ENCODE measurements around the gene IFFO2. TPM values are rescaled to one million over a fixed set of nuclear protein-coding genes. Genes with fewer than 3 reads are reported as not detected.
A peak's percentile ranks its signal among the peaks of the same experiment; 100 is the strongest.

Gene IFFO2
- total and polyA plus RNA-seq, 2 of the 13 experiments (the other 11 are each of a cell fraction or from before 2014, with no cell fraction given) = 7.3 to 16.7 TPM

DNA sequence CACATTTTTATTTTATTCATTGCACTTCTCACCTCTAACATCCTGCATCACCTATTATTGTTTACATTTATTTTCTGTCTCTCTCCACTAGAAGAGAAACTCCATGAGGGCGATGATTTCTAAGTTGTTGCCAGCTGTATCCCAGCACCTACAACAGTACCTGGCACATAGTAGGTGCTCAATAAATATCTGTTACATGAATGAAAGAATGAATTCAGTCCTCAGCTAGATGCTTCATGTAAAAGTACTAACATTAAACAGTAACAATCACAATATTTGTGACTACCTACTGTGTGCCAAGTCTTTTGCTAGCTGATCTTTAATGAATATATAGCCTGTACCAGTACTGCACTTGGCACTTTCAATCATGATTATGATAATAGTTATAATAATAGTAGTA, 100.0 kb downstream of the IFFO2 start:
- H4K20me1 ChIP-seq (ENCODE audit: insufficient read depth, low read length) = no peaks in the 10 kb centered on the region
- H3K36me3 ChIP-seq (replicated peaks in 1 of 2; ENCODE audit: control insufficient read depth in 1 of 2, insufficient read depth in 2 of 2, low read length in 2 of 2) = no peaks in the 10 kb centered on the region
- in situ Hi-C loops (cut with HindIII; ENCODE audit: extremely low pct_ligation_motif_present, low pct_unique_long_range_greater_than_20kb) (no loop called here), intact Hi-C loops (cut with micrococcal nuclease; ENCODE audit: unreplicated experiment) (no loop called here)
- H3K27me3 ChIP-seq (ENCODE audit: control insufficient read depth in 1 of 2, insufficient read depth in 2 of 2, low read length in 2 of 2) = peaks cover 1 to 20% of the 10 kb centered on the region in 2 experiments; a peak in 3 of 5 replicates
- H3K27ac ChIP-seq (ENCODE audit: extremely low read length, insufficient read depth, low read length) = no peak overlapping the region
- 47% methylated on average over 1 of the region's 1 CpG for WGBS (ENCODE audit: low lambda C conversion rate)
- H3K4me1 ChIP-seq (ENCODE audit: insufficient read depth, low read length) = no peaks in the 10 kb centered on the region
- H2AFZ ChIP-seq (ENCODE audit: low read length) = no peak overlapping the region
- no peak overlapping the region for H3K4me2 ChIP-seq (ENCODE audit: low read depth, low read length)
- H3K79me2 ChIP-seq (ENCODE audit: insufficient read depth, low read length) = no peaks in the 10 kb centered on the region
- no peak overlapping the region for H3K4me3 ChIP-seq (replicated peaks in 1 of 3; ENCODE audit: insufficient read depth in 1 of 3, low read depth in 2 of 3, low read length in 3 of 3)
- no peak for DNase-seq (ENCODE audit: low spot score)
- ATAC-seq = no peak
- POLR2A ChIA-PET = no interaction called here
- no peaks in the 10 kb centered on the region for H3K9me3 ChIP-seq (ENCODE audit: low read length)
- FAIRE-seq = no peak
- no TSS peak for BruUV-seq (replicated peaks)
- TF ChIP-seq ZKSCAN1 (IDR thresholded peaks at IDR 0.05; ENCODE audit: low read length) = peak; percentile 94
- TF ChIP-seq, protein P1, sequence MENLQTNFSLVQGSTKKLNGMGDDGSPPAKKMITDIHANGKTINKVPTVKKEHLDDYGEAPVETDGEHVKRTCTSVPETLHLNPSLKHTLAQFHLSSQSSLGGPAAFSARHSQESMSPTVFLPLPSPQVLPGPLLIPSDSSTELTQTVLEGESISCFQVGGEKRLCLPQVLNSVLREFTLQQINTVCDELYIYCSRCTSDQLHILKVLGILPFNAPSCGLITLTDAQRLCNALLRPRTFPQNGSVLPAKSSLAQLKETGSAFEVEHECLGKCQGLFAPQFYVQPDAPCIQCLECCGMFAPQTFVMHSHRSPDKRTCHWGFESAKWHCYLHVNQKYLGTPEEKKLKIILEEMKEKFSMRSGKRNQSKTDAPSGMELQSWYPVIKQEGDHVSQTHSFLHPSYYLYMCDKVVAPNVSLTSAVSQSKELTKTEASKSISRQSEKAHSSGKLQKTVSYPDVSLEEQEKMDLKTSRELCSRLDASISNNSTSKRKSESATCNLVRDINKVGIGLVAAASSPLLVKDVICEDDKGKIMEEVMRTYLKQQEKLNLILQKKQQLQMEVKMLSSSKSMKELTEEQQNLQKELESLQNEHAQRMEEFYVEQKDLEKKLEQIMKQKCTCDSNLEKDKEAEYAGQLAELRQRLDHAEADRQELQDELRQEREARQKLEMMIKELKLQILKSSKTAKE (CRISPR knock-in tag; IDR thresholded peaks at IDR 0.05; ENCODE audit: borderline replicate concordance) = no peak
- CTCF ChIA-PET (ENCODE audit: low intra/inter-chr PET ratio, low total read pairs) = no interaction called here
- H3K9ac ChIP-seq (ENCODE audit: insufficient read depth, low read depth, low read length) = no peak overlapping the region

DNA sequence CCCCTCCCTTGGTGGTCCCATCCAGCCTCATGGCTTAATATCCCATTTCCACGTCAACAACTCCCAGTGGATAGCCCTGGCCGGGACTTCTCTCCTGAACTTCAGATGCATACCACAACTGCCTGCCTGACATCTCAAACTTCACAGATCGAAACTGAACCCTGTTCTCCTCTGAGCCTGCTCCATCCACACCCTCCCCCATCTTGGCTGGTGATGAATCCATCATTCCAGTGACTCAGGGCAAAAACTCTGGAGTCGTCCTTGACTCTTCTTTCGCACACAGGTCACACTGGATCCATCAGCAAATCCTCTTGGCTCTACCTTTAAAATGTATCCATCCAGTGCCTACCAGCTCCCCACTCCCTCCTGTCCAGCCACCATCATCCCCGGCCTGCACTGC, 100.9 kb downstream of the IFFO2 start:
- Histone ChIP-seq H3K79me2 (ENCODE audit: insufficient read depth, low read length) (no peaks in the 10 kb centered on the region), H2AFZ (ENCODE audit: low read length) (no peak overlapping the region), H3K4me1 (ENCODE audit: insufficient read depth, low read length) (no peaks in the 10 kb centered on the region), H3K9me3 (ENCODE audit: low read length) (no peaks in the 10 kb centered on the region), H3K4me2 (ENCODE audit: low read depth, low read length) (no peak overlapping the region), H3K27ac (ENCODE audit: extremely low read length, insufficient read depth, low read length) (no peak overlapping the region), H3K36me3 (replicated peaks in 1 of 2; ENCODE audit: control insufficient read depth in 1 of 2, insufficient read depth in 2 of 2, low read length in 2 of 2) (no peaks in the 10 kb centered on the region), H3K4me3 (replicated peaks in 1 of 3; ENCODE audit: insufficient read depth in 1 of 3, low read depth in 2 of 3, low read length in 3 of 3) (no peak overlapping the region), H3K9ac (ENCODE audit: insufficient read depth, low read depth, low read length) (no peak overlapping the region), H3K27me3 (ENCODE audit: control insufficient read depth in 1 of 2, insufficient read depth in 2 of 2, low read length in 2 of 2) (peaks cover 1 to 22% of the 10 kb centered on the region in 2 experiments; a peak in 3 of 5 replicates), H4K20me1 (ENCODE audit: insufficient read depth, low read length) (no peaks in the 10 kb centered on the region)
- FAIRE-seq (no peak), ATAC-seq (peak; percentile 59), DNase-seq (ENCODE audit: low spot score) (peak; percentile 10)
- POLR2A ChIA-PET = no interaction called here
- no TSS peak for BruUV-seq (replicated peaks)
- CTCF ChIA-PET (ENCODE audit: low intra/inter-chr PET ratio, low total read pairs) = no interaction called here
- intact Hi-C loops (cut with micrococcal nuclease; ENCODE audit: unreplicated experiment) (no loop called here), in situ Hi-C loops (cut with HindIII; ENCODE audit: extremely low pct_ligation_motif_present, low pct_unique_long_range_greater_than_20kb) (no loop called here)
- WGBS (ENCODE audit: low lambda C conversion rate) = 4% methylated on average over 6 of the region's 6 CpGs
- no peak for TF ChIP-seq ZNF747 (CRISPR knock-in tag; IDR thresholded peaks at IDR 0.05; ENCODE audit: borderline replicate concordance)
- TF ChIP-seq CBFB (CRISPR knock-in tag; IDR thresholded peaks at IDR 0.05) = no peak
- no peak for TF ChIP-seq ZSCAN5A (CRISPR knock-in tag; IDR thresholded peaks at IDR 0.05; ENCODE audit: borderline replicate concordance)
- TF ChIP-seq TERF1 (CRISPR knock-in tag; IDR thresholded peaks at IDR 0.05) = no peak
- TF ChIP-seq PAF1 (CRISPR knock-in tag; IDR thresholded peaks at IDR 0.05) = no peak
- TF ChIP-seq JUN (CRISPR knock-in tag; IDR thresholded peaks at IDR 0.05) = no peak
- no peak for TF ChIP-seq TBX3 (IDR thresholded peaks at IDR 0.05; ENCODE audit: borderline replicate concordance)
- TF ChIP-seq MAFF (IDR thresholded peaks at IDR 0.05; ENCODE audit: low read depth, low read length) = no peak
- TF ChIP-seq ZNF761 (CRISPR knock-in tag; conservative IDR thresholded peaks at IDR 0.05) = no peak
- TF ChIP-seq KDM1A (CRISPR knock-in tag; IDR thresholded peaks at IDR 0.05) = no peak
- no peak for TF ChIP-seq MIXL1 (CRISPR knock-in tag; IDR thresholded peaks at IDR 0.05)
- TF ChIP-seq ZNF773 (CRISPR knock-in tag; IDR thresholded peaks at IDR 0.05; ENCODE audit: borderline replicate concordance) = no peak
